Jurkat, Clone E6-1 (cell line): ENCODE data around the gene SPOCK3.

Experiments
- DNase-seq: peaks from one replicate; pipeline ENCODE4 v3.0.0-alpha.2; 2011; ENCODE audit warnings: low read depth, low spot score
- H3K4me3 ChIP-seq: 2 replicates; pipeline ENCODE4 v1.5.1; 2011; ENCODE audit warnings: mild to moderate bottlenecking, low read length, control low read depth, moderate library complexity

SPOCK3 gene

DNA sequence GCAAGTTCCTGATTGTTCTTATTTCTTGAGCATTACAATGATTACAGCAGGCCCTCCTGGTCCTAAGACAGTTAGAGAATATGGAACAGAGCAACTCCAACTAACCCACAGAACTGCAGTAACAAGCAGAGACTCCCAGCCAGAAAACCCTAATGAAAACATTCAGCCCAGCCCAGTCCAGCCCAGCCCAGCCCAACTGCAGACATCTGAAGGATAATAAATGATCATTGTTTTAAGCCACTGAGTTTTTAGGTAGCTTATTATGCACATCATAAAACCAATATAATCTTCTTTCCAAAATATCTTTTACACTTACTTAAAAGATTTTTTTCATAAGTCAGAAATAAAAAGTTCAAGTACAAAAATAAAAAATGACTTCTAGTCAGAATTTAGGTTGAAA is 51.3 kb downstream of the SPOCK3 start:
- no peak for DNase-seq
- H3K4me3 ChIP-seq = no peak overlapping the region

DNA sequence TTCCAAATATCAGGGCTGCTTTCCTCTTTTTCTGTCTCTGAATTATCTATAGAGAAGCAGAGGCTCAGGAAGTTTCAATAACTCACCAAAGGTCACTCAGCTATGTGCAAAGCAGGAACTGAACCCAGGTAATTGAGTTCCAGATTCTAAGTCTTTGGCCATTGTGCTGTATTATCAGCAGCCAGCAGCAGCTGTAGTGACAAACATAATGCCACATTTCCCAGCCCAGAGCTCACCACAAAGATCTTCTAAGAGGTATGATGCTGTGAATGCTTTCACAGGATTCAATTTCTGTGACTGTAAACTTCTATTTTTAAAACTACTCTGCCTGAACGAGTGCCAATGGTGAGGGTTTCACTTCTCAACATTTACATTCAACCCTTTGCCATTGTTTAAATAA is 56.4 kb downstream of the SPOCK3 start:
- no peak for DNase-seq
- no peak overlapping the region for H3K4me3 ChIP-seq

- DNase-seq = no peak
- H3K4me3 ChIP-seq = no peak overlapping the region
These were observed 57.4 kb downstream of the SPOCK3 start for GRCh38 chr4:167176723-167177367.

GRCh38 chr4:167171928-167172327 is 62.4 kb downstream of the SPOCK3 start:
- H3K4me3 ChIP-seq = no peak overlapping the region
- DNase-seq = no peak

DNA sequence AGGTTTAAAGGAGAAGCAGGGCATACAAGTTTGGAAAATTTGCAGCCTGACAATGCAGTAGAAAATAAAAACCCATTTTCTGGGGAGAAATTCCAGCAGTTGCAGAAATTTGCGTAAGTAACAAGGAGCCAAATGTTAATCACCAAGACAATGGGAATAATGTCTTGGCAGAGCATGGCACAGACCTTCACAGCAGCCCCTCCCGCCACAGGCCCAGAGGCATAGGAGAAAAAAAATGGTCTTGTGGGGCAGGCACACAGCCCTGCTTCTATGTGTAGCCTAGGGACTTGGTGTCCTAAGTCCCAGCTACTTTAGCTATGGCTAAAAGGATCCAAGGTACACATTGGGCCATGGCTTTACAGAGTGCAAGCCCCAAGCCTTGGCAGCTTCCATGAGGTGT is 65.7 kb downstream of the SPOCK3 start:
- H3K4me3 ChIP-seq = no peak overlapping the region
- no peak for DNase-seq

DNA sequence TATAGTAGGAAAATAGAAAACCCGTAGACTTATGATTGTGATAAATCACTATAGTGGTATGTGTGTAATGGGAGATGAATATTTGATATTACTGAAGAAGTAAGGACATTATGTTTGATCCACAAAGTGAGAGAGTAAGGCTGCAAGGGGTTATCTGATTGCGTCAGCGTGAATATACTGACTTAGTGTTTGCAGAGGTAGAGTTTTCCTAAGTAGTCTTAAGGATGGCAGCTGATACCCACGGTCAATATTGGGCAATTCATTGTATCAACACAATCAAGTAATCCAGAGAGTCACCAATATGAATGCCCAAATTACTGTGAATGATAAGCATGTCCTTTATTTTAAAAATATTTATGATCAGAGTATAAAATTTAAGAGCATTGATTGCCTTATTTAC is 83.7 kb downstream of the SPOCK3 start:
- DNase-seq = no peak
- no peak overlapping the region for H3K4me3 ChIP-seq

DNA sequence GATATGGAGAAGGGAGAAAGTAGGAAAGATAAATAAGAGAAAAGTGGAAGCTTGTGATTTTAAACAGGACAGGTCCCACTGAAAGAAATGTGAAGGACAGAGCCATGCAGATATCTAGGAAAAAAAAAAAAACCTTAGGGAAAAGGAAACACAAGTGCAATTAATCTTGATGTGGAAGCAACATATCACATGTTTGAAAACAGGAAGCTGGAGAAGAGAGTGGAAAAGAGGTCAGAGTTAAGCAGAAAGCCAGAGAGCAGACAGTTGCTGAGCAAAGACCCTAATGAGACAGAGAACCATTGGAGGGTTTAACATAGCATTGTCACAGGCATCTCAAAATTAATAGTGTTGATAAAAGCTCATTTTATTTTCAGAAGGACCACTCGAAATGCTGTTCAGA is 89.7 kb downstream of the SPOCK3 start:
- H3K4me3 ChIP-seq = no peak overlapping the region
- DNase-seq = no peak

- no peak overlapping the region for H3K4me3 ChIP-seq
- DNase-seq = no peak
These were observed 91.3 kb downstream of the SPOCK3 start for GRCh38 chr4:167143018-167143417.

DNA sequence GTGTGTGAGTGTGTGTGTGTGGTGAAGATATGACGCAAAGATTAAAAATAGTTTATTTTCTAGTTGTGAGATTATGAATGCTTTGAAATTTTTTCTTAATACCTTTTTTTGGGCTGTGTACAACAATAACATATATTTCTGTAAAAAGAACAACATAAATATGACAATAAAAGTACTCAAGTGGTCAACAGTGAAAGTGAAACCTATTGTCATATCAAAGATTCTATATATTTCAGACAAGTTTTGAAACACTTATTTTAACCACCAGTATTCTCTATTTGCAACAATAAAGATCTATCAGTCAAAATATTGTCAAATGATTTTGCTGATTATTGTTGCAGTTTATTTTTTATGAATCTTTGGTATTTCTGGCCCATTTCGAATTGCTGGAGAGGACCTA is 98.0 kb downstream of the SPOCK3 start:
- DNase-seq = no peak
- H3K4me3 ChIP-seq = no peak overlapping the region

- H3K4me3 ChIP-seq = no peak overlapping the region
- DNase-seq = no peak
These were observed 105.1 kb downstream of the SPOCK3 start for GRCh38 chr4:167129146-167129545.

- no peak overlapping the region for H3K4me3 ChIP-seq
These were observed 114.9 kb downstream of the SPOCK3 start for GRCh38 chr4:167119392-167119791.

GRCh38 chr4:167117273-167117672 is 117.0 kb downstream of the SPOCK3 start:
- H3K4me3 ChIP-seq = no peak overlapping the region
- DNase-seq = no peak

More at GRCh38 chr4:167119392-167119791, 114.9 kb downstream of the SPOCK3 start:
- no peak for DNase-seq

- DNase-seq = no peak
- H3K4me3 ChIP-seq = no peak overlapping the region
These were observed 119.8 kb downstream of the SPOCK3 start for GRCh38 chr4:167114416-167114971.

- no peak for DNase-seq
- H3K4me3 ChIP-seq = no peak overlapping the region
These were observed 122.7 kb downstream of the SPOCK3 start for GRCh38 chr4:167111622-167112021.

- no peak overlapping the region for H3K4me3 ChIP-seq
- DNase-seq = no peak
These were observed 123.2 kb downstream of the SPOCK3 start for GRCh38 chr4:167111092-167111491.

GRCh38 chr4:167109859-167110258 is 124.4 kb downstream of the SPOCK3 start:
- DNase-seq = no peak
- no peak overlapping the region for H3K4me3 ChIP-seq

- no peak overlapping the region for H3K4me3 ChIP-seq
These were observed 128.4 kb downstream of the SPOCK3 start for GRCh38 chr4:167105857-167106256.

GRCh38 chr4:167102475-167102874 is 131.8 kb downstream of the SPOCK3 start:
- no peak overlapping the region for H3K4me3 ChIP-seq
- no peak for DNase-seq

More at GRCh38 chr4:167105857-167106256, 128.4 kb downstream of the SPOCK3 start:
- no peak for DNase-seq

- no peak overlapping the region for H3K4me3 ChIP-seq
- DNase-seq = no peak
These were observed 133.3 kb downstream of the SPOCK3 start for GRCh38 chr4:167101035-167101434.

- no peak overlapping the region for H3K4me3 ChIP-seq
- no peak for DNase-seq
These were observed 134.2 kb downstream of the SPOCK3 start for GRCh38 chr4:167100120-167100519.

DNA sequence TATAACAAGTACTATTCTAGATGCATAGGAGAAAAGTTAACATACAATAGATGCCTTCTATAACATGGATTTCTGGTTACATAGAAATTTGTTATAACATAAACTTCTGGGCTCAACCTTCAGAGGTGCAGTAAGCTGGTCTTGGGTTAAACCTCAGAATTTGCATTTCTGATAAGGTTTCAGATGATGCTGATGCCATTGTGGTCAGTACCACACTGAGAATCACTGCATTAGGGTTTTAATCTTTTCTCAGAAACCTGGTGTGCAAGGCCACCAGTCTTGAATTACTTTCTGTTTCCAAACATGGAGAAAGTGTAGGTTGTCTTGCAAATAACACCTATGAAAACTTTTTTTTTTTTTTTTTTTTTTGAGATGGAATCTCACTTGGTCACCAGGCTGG is 146.2 kb downstream of the SPOCK3 start:
- DNase-seq = no peak
- H3K4me3 ChIP-seq = no peak overlapping the region
